SH-SY5Y (cell line): ENCODE measurements around the gene CRIM1.

ENCODE experiments used
- GATA2 ChIP-seq: IDR thresholded peaks from 2 replicates; pipeline ENCODE4 v1.6.1; 2011; ENCODE audit warnings: mild to moderate bottlenecking, low read depth, low read length
- GATA3 ChIP-seq: IDR thresholded peaks from 2 replicates; pipeline ENCODE4 v1.6.1; 2011; ENCODE audit warnings: low read depth, mild to moderate bottlenecking, low read length, moderate library complexity

- TF ChIP-seq GATA3: no peak
- no peak for TF ChIP-seq GATA2
Observed at GRCh38 chr2:36528766-36529392, 173.3 kb downstream of the CRIM1 start.
